ENCODE data around the gene LPP.

LPP gene

DNA sequence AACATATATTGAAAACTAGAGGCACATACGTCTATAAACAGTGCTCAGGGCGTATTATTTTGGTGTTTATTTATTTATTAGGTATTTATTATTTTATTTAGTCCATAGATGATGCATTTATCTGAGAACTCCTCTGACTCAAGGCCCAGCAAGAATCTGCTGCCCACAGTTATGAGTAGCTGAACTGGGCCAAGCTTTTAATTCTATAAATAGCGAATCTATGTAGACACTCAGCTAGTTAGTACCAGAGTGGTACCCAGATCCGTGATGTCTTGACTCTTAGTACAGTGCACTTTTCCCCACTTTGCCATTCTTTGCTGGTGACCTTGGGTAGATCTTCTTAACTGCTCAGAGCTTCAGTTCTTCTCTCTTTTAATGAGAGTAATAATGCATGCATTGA lies 647.4 kb downstream of the LPP start:
- no peak for DNase-seq (ENCODE audit: low read depth)

DNA sequence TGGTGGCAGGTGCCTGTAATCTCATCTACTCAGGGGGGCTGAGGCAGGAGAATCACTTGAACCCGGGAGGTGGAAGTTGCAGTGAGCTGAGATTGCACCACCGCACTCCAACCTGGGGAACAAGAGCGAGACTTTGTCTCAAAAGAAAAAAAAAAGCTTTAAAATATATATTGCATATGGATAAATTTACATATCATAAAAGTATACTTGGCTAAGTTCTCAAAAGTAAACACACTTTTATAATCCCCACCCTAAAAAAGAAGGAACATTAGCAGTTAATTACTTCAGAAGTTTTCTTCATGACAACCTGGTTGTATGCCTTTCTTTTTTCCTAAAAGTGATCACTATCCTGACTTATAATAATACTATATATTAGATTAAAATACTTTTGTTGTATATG lies 648.7 kb downstream of the LPP start:
- DNase-seq (ENCODE audit: low read depth): no peak

DNA sequence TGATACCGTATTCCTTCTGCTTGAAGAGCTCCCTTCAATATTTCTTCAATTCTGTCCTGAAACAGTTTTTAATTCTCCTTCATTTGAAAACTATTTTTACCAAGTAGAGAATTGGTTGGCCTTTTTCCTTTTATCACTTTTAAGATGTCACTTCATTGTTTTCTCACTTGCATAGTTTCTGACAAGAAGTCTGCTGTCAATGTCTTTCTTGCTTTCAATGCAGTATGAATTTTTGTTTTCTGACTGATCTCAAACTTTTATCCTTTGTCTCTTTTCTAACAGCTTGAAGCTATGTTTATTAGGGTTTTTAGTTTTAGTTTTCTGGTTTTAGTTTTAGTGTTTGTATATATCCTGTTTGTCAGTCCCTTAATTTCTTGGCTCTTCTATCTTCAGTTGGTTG lies 653.0 kb downstream of the LPP start:
- DNase-seq (ENCODE audit: low read depth): no peak

DNA sequence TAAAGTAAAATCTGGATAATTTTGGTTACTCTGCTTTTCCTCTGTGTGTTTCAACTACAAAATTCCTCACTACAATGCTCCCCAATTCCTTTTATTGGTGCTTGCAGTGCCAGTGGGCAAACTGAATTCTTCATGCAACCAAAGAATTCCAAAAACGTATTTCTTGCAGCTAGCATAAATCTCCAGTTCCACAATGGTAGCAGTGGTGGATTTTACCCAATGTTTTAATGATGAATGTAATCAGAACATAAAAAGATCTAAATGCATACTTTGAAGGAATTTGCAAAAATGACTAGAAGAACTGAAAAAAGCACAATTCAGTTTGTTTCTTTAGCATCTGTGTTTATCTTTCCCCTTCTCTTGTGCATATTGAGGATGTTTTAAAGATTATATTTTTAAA lies 658.2 kb downstream of the LPP start:
- DNase-seq (ENCODE audit: low read depth): no peak

DNA sequence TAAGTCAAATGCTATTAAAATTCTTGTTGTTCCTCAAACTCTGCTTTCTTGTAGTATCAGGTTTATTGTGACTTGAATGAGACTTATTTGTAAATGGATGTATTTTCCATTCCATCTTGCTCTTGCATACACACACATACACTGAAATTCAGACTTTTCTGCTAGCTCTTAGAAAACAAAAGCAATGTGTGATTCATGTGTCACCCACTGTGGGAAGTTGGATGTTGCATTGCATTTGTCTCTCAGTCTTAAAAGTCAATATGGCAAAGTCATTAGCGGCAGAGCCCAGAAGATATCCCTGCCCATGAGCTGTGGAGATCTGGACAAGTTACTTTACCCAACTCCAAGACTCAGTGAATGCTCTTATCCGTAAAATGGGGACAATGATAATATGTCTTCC lies 660.6 kb downstream of the LPP start:
- DNase-seq (ENCODE audit: low read depth): no peak

DNA sequence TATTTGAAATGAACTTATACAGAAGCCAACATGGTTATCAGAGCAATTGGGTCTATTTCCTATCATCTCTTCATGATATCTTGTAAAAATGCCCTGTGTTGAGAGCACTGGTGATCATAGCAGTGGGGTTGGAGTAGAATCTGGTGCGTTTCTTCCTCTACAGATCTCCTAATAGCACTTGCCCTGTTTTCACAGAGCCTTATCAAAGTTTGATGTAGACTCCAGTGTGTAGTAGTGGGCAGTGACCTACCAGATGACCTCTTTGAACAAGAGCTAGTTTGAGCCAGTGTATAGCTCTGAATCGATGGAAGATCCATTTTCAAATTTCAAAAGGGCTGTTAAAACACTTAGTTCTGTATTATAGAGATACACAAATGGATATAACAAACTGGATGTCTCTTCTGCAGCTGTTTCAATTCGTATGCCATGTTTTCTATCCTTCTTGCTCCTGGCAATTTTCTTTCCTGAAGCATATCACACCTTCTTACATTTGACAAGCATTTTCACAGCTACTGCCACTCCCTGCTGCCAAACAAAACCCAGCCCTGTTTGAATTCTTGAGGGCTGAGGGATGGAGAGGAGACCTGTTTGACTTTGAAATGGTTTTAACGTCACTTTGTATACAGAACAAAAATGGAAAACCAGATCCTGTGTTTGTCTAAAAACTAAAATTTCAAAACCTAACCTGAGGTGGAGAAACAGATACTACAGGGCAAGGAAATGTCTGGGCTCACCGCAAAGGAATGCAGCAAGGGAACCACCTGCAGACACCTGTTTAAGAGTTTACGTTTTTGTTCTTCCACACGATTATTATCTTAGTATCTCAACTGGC lies 663.4 kb downstream of the LPP start:
- DNase-seq (ENCODE audit: low read depth): no peak

DNA sequence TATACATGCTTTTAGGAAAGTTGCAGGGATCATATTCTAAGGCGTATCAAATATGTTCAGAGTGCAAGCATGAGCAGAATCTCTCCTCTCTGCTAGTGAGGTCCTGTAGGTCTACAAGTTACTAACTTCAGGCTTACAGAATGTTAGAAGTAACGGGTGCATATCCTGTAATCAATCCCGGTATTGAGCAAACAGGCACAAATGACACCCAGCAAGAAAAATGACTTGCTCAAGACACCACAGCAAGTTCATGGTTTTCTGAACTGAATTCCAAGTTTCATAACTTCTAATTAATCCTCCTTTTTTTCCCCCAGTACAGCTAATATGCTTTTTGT lies 663.9 kb downstream of the LPP start:
- no peak for DNase-seq (ENCODE audit: low read depth)

DNA sequence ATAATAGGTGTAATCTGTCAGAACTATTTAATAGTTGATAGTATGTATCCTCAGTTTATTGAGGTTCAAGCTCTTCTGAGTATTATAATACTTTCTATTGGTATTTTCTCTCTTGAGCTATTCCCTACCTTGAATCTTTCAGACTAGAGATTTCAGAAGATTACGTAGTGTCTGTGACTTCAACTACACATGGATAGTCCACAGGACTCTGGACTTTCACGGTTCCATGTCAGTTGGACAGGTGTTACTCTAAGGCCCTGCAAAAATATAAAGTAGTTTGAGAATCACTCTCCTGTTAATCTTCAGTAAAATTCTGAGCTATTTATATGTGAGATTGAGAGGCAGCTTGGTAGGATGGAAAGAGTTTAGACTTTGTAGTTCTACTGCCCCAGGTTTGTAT lies 664.3 kb downstream of the LPP start:
- no peak for DNase-seq (ENCODE audit: low read depth)

DNA sequence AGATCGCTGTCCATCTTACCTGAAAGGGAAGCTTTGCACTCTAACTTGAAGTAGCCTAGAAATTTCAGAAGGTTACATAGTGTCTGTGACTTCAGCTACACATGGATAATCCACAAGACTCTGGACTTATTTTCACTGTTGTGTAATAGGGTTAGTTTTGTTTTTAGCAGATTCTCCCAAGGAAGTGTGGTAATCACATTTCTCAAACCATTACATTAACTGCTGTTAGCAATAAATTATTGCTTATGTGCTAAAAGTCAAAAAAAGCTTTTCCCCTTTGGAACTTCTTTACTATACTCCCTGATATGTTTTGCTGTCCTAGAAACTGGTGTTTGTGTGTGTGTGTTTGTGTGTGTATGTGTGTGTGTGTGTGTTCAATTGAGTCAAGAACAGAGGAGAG lies 666.0 kb downstream of the LPP start:
- peak; percentile 40 for DNase-seq (ENCODE audit: low read depth)

DNA sequence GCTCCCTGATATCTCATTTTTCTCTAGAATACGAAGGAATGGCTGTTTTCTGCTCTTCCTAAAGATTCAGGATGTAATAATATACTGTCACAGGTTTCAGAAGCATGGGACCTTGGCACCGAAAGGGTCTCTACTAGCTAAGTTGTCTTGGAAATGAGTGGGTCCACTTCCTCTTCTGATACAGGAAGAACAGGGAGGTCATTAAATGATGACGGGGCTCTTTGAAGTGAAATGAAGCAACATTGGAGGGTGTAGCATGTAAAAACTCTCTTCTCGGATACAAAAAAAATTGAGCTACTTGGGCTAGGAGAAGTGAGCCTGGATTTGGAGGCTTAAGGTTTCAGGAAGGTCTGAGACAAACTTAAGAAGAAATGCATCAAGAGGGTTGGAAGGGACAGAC lies 668.0 kb downstream of the LPP start:
- DNase-seq (ENCODE audit: low read depth): no peak

DNA sequence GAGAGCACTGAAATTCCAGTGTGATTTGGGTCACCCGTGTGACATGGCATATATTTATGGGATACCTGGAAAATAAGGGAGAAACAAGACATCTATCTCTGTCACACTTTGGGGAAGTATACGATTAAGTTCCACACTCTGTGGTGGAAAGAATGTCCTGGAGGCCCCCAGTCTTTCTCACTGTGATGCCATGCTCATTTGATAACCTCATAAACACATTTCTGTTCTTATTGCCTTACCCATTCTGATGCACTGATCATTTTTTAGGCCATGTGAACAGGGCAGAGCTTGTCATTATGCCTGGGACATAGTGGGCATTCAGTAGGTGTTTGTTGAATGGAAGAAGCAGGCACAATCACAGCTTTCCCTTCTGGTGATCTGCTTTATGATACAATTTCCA lies 668.5 kb downstream of the LPP start:
- no peak for DNase-seq (ENCODE audit: low read depth)

DNA sequence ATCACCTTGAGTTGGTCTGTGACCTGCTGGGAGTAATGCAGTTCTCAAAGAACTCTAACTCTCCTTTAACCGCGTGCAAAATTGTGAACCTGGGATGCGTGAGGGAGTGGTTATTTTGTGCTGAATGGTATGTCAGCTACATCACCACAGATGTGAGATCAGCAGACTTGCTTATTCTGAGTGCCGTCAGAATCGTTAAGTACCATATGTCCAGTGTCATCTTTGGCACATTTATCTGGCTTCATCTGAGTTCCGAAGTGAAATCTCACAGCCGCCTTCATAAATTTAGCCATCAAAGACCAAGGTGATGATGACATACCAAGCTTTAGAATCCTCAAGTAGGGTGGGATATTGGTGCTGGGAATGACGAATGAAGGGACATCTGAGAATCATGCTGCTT lies 670.6 kb downstream of the LPP start:
- DNase-seq (ENCODE audit: low read depth): no peak

DNA sequence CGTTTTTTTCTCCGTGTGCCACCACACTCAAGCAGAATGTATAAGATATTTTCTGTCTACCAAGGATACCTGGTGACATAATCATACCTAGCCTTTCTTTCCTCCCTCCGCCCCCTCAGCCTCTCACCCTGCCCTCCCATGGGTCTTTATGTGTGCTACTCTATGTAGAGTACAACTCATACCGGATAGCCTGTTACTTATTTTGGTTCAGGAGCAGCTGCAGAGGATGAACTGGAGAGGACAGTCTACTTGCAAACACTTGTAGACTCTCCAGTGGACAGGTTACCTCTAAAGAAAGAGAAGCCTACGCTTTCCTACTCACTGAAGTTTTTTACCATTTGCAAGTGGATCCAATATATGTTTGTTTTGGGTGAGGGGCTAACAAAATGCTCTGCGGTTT lies 671.9 kb downstream of the LPP start:
- no peak for DNase-seq (ENCODE audit: low read depth)

DNA sequence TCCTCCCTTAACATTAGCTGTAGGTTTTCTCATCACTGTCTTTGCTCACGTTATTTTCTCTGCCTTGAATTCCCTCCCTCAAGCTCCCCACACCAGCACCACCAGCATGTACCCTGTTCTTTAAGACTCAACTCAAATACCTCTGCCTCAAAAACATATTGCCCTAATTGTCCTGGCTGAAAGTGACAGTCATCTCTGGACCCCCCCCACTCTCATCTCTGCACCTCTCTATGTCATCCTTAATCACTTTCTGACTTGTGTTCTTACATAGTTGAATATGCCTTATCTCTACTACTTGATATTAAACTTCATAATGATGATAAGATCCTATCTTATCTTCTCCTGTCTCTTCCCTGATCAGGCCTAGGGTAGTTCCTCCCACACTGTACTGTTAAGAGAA lies 672.6 kb downstream of the LPP start:
- no peak for DNase-seq (ENCODE audit: low read depth)

DNA sequence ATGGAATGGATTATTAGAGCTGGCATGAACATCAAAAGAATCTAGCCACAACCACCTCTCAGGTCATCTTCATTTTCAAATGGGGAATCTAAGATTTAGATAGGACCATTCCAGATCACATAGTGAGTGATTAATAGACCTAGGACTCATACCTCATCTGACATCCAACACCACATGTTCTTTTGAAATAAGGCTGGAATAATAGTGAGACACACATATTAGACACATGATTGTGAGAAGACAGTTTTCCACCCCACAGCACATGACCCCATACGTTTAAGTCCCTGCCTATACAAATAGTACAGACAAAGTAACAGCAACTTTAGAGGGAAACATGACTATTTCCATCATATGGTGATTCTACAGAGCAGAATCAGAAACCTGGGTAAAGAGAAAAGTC lies 673.1 kb downstream of the LPP start:
- no peak for DNase-seq (ENCODE audit: low read depth)

DNA sequence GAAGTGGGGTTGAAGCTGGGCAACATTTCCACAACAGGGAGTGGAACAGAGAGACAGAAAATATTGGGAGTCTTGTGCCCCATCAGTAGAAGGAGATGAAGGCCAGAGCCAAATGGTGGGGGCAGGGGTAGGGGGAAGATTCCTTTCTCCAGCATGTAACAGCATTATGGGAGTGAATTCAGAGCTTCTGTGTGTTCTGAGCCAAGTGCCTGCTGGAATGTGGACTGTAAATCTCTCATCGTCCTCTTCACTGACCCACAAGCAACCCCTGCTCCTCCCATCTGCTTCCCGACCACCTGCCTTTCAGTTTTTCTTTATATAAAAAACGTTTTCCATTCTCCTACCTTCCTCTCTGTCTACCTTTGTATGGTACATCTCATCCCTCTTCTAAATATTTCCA lies 673.6 kb downstream of the LPP start:
- no peak for DNase-seq (ENCODE audit: low read depth)

DNA sequence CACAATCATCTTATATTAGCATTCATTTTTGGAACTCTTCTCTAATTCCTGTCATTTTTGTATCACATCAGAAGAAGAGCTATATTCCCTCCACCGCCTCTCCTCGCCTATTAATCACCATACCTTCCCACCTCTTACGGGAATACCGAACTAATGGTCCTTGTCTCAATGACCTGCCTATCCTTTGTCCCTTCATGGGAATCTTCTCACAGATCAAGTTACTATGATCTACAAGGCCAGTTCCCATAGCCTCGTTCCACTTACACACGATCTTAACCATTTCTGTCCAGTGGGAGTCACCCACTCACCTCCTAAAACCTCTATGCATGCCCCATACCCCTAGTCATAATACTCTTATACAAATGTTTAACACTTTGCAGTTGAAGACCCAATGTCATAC lies 675.2 kb downstream of the LPP start:
- no peak for DNase-seq (ENCODE audit: low read depth)

DNA sequence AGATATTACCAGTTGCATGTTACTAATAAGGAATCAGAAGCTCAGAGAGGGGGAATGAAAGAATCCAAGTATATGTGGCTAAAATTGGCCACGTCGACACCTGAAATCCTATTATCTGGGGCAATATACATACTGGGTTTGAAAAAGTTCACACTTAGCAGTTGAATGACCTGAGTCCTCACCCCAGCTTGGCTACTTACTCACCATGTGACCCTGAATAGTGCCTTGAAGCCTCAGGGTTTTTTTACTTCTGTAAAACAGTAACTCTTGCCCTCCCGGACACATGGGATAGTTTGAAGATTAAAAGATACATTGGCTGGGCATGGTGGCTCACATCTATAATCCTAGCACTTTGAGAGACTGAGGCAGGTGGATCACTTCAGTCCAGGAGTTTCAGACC lies 675.6 kb downstream of the LPP start:
- DNase-seq (ENCODE audit: low read depth): no peak

DNA sequence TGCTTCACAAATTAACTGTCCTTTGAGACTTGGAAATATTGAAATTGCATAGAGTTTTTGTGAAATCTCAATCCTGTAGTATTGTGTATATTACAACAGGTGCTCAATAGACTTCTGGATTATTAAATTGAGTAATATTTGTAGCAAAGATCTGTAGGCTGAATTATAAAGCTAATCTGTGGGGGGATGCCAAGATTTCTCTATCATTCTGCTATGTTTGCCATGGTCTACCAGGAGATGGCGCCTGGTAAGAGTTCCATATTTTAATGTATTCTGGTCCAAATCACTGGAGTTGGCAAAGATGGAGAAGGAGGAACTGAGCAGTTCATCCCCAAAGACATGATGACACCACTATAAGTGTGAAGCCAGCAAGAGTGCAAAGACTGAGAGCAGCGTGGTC lies 676.9 kb downstream of the LPP start:
- DNase-seq (ENCODE audit: low read depth): no peak

DNA sequence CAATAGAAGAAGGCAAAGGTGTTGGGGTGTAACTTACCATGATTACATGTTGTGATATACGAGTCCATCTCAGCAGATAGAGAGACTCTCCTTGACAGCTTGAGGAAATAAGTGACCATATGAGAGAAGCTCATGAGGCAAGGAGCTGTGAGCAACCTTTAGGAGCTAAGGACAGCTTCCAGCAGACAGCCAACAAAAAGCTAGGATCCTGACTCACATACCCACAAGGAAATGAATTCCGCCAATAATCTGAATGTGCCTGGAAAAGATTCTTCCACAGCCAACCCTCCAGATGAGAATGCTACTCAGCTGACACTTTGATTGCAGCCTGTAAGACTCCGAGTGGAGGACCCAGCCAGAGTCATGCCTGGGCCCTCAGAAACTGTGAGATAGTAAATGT lies 678.2 kb downstream of the LPP start:
- no peak for DNase-seq (ENCODE audit: low read depth)

DNA sequence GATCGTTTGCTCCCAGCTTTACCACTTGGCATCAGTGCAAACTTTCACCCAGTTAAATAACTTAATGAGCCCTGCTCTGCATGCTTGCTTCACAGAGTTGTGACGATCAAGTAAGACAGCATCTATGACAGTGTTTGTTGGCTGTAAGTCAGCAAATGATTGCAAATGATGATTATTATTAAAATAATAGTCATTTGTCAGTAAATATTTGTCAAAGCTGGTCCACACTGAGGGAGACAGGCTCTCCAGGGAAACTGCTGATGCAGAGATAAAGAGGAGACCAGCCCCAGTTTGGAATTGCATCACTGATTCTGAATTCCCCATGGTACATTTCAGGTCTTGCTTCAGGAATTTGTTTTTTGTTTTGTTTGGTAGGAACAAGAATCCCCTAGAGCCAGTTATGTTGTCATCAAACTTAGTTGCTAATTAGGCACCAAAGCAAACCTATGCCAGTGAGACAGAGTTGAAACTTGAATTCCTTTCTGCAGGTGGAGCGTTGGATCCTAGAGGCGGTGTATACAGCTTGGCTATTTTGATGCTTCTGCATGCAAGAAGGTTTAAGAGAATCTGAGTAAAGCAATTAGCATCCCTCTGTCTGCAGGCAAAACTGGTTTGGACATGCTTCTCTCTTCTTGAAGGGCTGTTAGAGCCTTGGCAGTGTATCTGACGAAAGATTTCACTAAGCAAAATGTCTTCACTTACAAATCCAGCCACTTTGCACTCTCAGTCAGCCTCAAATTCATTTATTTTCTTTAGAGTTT lies 679.2 kb downstream of the LPP start:
- no peak for DNase-seq (ENCODE audit: low read depth)

DNA sequence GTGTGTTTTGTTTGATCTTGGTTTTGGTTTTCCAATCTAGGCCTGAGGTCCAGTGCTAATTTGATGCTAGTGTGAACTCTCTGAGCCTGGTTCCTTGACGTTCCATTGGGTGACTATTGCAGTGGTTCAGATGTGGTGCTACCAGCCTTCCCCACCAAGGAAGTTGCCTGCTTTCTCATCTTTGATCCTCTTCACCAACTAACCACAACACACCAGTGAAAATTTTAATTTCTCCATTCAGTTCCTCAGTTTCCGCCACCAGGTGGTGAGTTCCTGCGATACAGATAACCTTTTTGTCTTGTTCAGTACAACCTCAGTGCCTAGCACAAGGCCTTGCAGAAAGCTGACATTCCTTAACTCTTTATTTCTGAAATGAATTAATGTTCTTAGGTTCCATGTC lies 680.4 kb downstream of the LPP start:
- DNase-seq (ENCODE audit: low read depth): no peak

DNA sequence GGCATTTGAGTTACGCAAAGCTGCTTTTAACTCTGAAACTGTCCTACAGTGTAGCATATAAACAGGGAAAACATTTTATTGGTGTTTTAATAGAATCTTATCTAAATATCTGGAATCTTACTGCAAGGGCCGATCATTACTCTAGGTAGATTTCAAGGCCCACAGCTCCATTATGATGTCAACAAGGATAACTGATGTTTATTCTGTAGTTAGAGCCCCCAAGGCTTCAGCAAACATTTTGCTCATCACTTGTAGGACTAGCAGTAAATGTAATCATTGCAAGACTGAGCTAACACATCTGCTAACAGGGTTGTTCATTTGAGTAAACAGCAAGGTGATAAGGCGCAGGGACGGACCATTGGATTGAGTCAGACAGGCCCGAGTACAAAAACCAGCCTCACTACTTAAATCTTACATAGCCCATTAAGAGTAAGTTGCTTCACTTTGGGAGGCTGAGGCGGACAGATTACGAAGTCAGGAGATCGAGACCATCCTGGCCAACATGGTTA lies 685.3 kb downstream of the LPP start:
- DNase-seq (ENCODE audit: low read depth): no peak

DNA sequence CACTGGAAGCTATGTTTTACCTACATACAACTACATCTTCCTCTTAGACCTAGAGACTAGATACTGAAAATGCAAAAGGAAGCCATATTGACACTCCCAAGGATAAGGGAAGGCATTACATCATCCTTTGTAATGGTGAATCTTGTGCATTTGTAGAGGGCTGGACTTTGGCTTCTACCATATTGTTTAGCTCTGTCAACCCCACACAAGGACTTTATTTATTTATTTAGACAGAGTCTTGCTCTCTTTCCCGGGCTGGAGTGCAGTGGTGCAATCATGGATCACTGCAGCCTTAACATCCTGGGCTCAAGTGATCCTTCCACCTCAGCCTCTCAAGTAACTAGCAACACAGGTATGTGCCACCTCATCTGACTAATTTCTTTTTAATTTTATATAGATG lies 686.3 kb downstream of the LPP start:
- no peak for DNase-seq (ENCODE audit: low read depth)
